Endodermal cell (in vitro differentiated cells): ENCODE results near the gene APOL4. TPM values are rescaled to one million over a fixed set of nuclear protein-coding genes. Genes with fewer than 3 reads are reported as not detected.

Experiments used
- DNase-seq: peaks from one replicate; pipeline ENCODE4 v3.0.0-alpha.2; 2017
- H3K27ac ChIP-seq: 2 replicates; pipeline ENCODE4 v1.5.1; 2013; ENCODE audit warnings: mild to moderate bottlenecking, low read depth, low read length, moderate library complexity
- H3K27me3 ChIP-seq: 2 replicates; pipeline ENCODE4 v1.6.1; 2013; ENCODE audit warnings: mild to moderate bottlenecking, low read length, moderate library complexity; ENCODE audit not compliant: insufficient read depth, control insufficient read depth, poor library complexity, severe bottlenecking
- H3K36me3 ChIP-seq: 2 replicates; pipeline ENCODE4 v1.7.0; 2013; ENCODE audit warnings: mild to moderate bottlenecking, low read length, moderate library complexity; ENCODE audit not compliant: control insufficient read depth, insufficient read depth
- H3K4me1 ChIP-seq: one replicate; pipeline ENCODE4 v1.7.0; 2013; ENCODE audit warnings: low read length; ENCODE audit not compliant: control insufficient read depth, insufficient read depth
- H3K4me3 ChIP-seq: 2 replicates; pipeline ENCODE4 v1.5.1; 2013; ENCODE audit warnings: mild to moderate bottlenecking, low read length, moderate library complexity
- H3K9ac ChIP-seq: 2 replicates; pipeline ENCODE4 v1.6.1; 2013; ENCODE audit warnings: mild to moderate bottlenecking, low read length, moderate library complexity; ENCODE audit not compliant: poor library complexity, severe bottlenecking; ENCODE audit errors: extremely low read depth
- H3K9me3 ChIP-seq: 2 replicates; pipeline ENCODE4 v1.6.1; 2013; ENCODE audit warnings: mild to moderate bottlenecking, low read length, moderate library complexity; ENCODE audit not compliant: control insufficient read depth
- H3K27ac Mint-ChIP-seq: 2 replicates; pipeline ENCODE4 v1.8.0; 2020; ENCODE audit warnings: mixed read lengths
- H3K27me3 Mint-ChIP-seq: 2 replicates; pipeline ENCODE4 v1.8.0; 2021; ENCODE audit warnings: mild to moderate bottlenecking, mixed read lengths; ENCODE audit not compliant: insufficient read depth
- H3K36me3 Mint-ChIP-seq: 2 replicates; pipeline ENCODE4 v1.8.0; 2020; ENCODE audit warnings: low read depth, mixed read lengths
- H3K4me1 Mint-ChIP-seq: 2 replicates; pipeline ENCODE4 v1.8.0; 2020; ENCODE audit warnings: mixed read lengths
- H3K4me3 Mint-ChIP-seq: 2 replicates; pipeline ENCODE4 v1.8.0; 2020; ENCODE audit warnings: mild to moderate bottlenecking, moderate library complexity, mixed read lengths
- H3K9me3 Mint-ChIP-seq: 2 replicates; pipeline ENCODE4 v1.8.0; 2020; ENCODE audit warnings: mild to moderate bottlenecking, mixed read lengths
- WGBS, 2 experiments: methylation state at CpG; one replicate each; pipeline versions ENCODE4 v1.1.5 to v1.1.7; 2013; ENCODE audit warnings: missing lambda C conversion rate in 2 of 2, mixed read lengths in 1 of 2; ENCODE audit not compliant: insufficient coverage in 1 of 2, insufficient read length in 1 of 2; 5-methylcytosine and 5-hydroxymethylcytosine counted together
- total RNA-seq, 2 donors: library from RNA; stranded (reverse); fragmentation: NEBNext Ultra II Directional in 1 of 2; extraction: Animal tissue kit (Norgen Biotek cat#: 25700) in 1 of 2; gene quantifications; 2 replicates in 1 of 2; 3 replicates in 1 of 2; pipeline ENCODE4 v1.2.1, GENCODE V29; 2021
- TF ChIP-seq, protein P1 (sequence below): fragments of 200-600 bp; sonication (generic); conservative IDR thresholded peaks from 2 replicates; pipeline ENCODE4 v1.5.0; 2021; ENCODE audit warnings: antibody characterized with exemption, mild to moderate bottlenecking

Gene APOL4
- total RNA-seq, 2 donors from 2014 or later = not detected

- Mint-ChIP-seq H3K27me3 (no peaks in the 10 kb centered on the region), H3K4me3 (no peak overlapping the region), H3K36me3 (no peaks in the 10 kb centered on the region), H3K4me1 (peaks cover 18% of the 10 kb centered on the region), H3K27ac (peak overlapping the region; percentile 65), H3K9me3 (no peaks in the 10 kb centered on the region)
- H3K27me3 ChIP-seq = no peaks in the 10 kb centered on the region
- DNase-seq = peak; percentile 90
- TF ChIP-seq, protein P1, sequence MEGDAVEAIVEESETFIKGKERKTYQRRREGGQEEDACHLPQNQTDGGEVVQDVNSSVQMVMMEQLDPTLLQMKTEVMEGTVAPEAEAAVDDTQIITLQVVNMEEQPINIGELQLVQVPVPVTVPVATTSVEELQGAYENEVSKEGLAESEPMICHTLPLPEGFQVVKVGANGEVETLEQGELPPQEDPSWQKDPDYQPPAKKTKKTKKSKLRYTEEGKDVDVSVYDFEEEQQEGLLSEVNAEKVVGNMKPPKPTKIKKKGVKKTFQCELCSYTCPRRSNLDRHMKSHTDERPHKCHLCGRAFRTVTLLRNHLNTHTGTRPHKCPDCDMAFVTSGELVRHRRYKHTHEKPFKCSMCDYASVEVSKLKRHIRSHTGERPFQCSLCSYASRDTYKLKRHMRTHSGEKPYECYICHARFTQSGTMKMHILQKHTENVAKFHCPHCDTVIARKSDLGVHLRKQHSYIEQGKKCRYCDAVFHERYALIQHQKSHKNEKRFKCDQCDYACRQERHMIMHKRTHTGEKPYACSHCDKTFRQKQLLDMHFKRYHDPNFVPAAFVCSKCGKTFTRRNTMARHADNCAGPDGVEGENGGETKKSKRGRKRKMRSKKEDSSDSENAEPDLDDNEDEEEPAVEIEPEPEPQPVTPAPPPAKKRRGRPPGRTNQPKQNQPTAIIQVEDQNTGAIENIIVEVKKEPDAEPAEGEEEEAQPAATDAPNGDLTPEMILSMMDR = peak; percentile 95
- H3K4me3 ChIP-seq = no peak overlapping the region
- H3K27ac ChIP-seq = no peak overlapping the region
- no peaks in the 10 kb centered on the region for H3K36me3 ChIP-seq
- no peaks in the 10 kb centered on the region for H3K9me3 ChIP-seq
- H3K4me1 ChIP-seq = no peaks in the 10 kb centered on the region
- 4 to 41% methylated on average over 3 to 12 of the region's 12 CpGs for WGBS, 2 experiments
- H3K9ac ChIP-seq = no peak overlapping the region
Measured at GRCh38 chr22:36144886-36145541, 56.6 kb downstream of the APOL4 start.

DNA sequence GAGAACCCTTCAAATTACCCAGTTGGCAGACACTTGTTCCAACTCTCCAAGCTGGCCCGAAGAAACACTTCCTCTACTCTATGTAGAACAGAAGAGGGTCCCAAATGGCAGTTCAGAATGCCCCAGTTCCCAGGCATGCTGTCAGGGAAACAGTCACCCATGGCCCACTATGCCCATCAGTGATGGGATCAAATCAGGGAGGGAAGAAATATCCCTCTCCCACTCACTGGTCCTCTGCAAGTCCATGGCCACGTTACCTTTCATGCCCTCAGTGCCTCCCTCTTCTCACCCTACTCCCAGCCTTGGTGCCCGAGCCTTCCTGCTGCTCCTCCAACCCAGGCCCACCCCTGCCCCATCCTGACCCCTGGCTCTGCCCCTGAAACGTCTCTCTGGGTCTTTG is 57.7 kb downstream of the APOL4 start:
- Histone ChIP-seq H3K9me3 (no peaks in the 10 kb centered on the region), H3K9ac (no peak overlapping the region), H3K27ac (no peak overlapping the region), H3K27me3 (no peaks in the 10 kb centered on the region), H3K4me1 (no peaks in the 10 kb centered on the region), H3K4me3 (no peak overlapping the region), H3K36me3 (no peaks in the 10 kb centered on the region)
- H3K4me1 Mint-ChIP-seq = peaks cover 22% of the 10 kb centered on the region
- H3K9me3 Mint-ChIP-seq = no peaks in the 10 kb centered on the region
- H3K4me3 Mint-ChIP-seq = no peak overlapping the region
- TF ChIP-seq, protein P1 = no peak
- no peak overlapping the region for H3K27ac Mint-ChIP-seq
- DNase-seq = no peak
- no peaks in the 10 kb centered on the region for H3K36me3 Mint-ChIP-seq
- H3K27me3 Mint-ChIP-seq = no peaks in the 10 kb centered on the region
- WGBS, 2 experiments = 87 to 89% methylated on average over 2 to 4 of the region's 4 CpGs

DNA sequence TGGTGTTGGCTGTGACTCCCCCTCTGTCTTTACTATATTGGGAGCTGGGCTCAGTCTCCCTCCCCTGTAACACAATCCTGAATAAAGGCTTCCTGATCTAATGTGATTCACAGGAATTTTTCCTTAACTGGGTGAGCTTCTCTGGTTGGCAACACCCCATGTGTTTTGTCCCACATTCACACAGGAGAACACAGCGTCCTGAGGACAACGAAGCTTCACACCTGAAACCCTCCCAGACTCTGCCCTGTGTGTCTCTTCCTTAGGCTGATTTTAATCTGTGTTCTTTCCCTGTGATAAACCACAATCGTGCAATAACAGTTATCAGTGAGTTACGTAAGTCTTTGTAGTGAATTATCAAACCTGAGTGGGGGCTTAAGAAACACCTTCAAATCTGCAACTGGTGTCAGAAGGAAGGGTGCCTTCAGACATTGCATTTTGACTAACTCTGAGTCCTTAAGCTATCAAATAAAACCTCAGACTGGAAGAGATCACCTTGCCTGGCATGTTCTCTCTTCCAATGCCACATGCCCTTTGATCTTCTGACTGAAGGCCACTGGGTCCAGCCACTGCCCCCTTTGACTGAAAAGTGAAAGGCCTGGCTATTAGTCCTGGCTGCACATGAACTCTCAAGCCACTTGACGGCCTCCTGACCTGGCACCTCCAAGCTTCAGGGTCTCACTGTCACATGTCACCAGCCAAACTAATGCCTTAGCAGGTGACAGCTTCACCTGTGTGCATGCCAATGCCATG is 58.4 kb downstream of the APOL4 start:
- no peak overlapping the region for H3K4me3 ChIP-seq
- no peak for DNase-seq
- Mint-ChIP-seq H3K36me3 (no peaks in the 10 kb centered on the region), H3K27ac (no peak overlapping the region), H3K27me3 (no peaks in the 10 kb centered on the region), H3K9me3 (no peaks in the 10 kb centered on the region), H3K4me1 (peaks cover 24% of the 10 kb centered on the region), H3K4me3 (no peak overlapping the region)
- H3K27me3 ChIP-seq = no peaks in the 10 kb centered on the region
- H3K27ac ChIP-seq = no peak overlapping the region
- H3K9me3 ChIP-seq = no peaks in the 10 kb centered on the region
- no peaks in the 10 kb centered on the region for H3K4me1 ChIP-seq
- TF ChIP-seq, protein P1 = no peak
- H3K9ac ChIP-seq = no peak overlapping the region
- WGBS, 2 experiments = 83 to 87% methylated on average over 4 to 5 of the region's 5 CpGs
- no peaks in the 10 kb centered on the region for H3K36me3 ChIP-seq
